AG09309 (cell line): ENCODE results near the gene NFATC1.

Experiments used
- DNase-seq: peaks from one replicate; pipeline ENCODE4 v3.0.0-alpha.2; 2010; ENCODE audit warnings: low read depth
- H3K4me3 ChIP-seq: 2 replicates; pipeline ENCODE4 v1.5.1; 2011; ENCODE audit warnings: mild to moderate bottlenecking, low read depth, low read length, moderate library complexity; ENCODE audit not compliant: control insufficient read depth
- CTCF ChIP-seq: IDR thresholded peaks from 2 replicates; pipeline ENCODE4 v1.5.1; 2011; ENCODE audit warnings: mild to moderate bottlenecking, low read depth, low read length, inconsistent platforms; ENCODE audit not compliant: insufficient read depth, control insufficient read depth; ENCODE audit errors: missing control alignments

NFATC1 gene

GRCh38 chr18:79388043-79388442 lies 7.7 kb upstream of the NFATC1 start:
- DNase-seq = no peak
- TF ChIP-seq CTCF = no peak

GRCh38 chr18:79389689-79390088 lies 6.0 kb upstream of the NFATC1 start:
- TF ChIP-seq CTCF = no peak
- H3K4me3 ChIP-seq = no peak overlapping the region
- DNase-seq = no peak

More at GRCh38 chr18:79388043-79388442, 7.7 kb upstream of the NFATC1 start:
- H3K4me3 ChIP-seq = no peak overlapping the region

- no peak for DNase-seq
- H3K4me3 ChIP-seq = no peak overlapping the region
- no peak for TF ChIP-seq CTCF
These were observed 3.5 kb upstream of the NFATC1 start for GRCh38 chr18:79392226-79392625.

GRCh38 chr18:79393181-79393634 lies 2.5 kb upstream of the NFATC1 start:
- TF ChIP-seq CTCF = no peak
- H3K4me3 ChIP-seq = peak overlapping the region; percentile 40
- no peak for DNase-seq

GRCh38 chr18:79393635-79394533 lies 1.8 kb upstream of the NFATC1 start:
- H3K4me3 ChIP-seq = peak overlapping the region; percentile 40
- no peak for DNase-seq
- no peak for TF ChIP-seq CTCF

- no peak for TF ChIP-seq CTCF
- H3K4me3 ChIP-seq = peak overlapping the region; percentile 40
- no peak for DNase-seq
These were observed 1.0 kb upstream of the NFATC1 start for GRCh38 chr18:79394534-79395307.
